A549 (cell line): ENCODE data around the gene RPTOR. TPM values are rescaled to one million over a fixed set of nuclear protein-coding genes. Genes with fewer than 3 reads are reported as not detected.

Source experiments
- ATAC-seq, 2 experiments: fragments of 200-7000 bp in 1 of 2; fragments of >200 bp in 1 of 2; cut with Nextera tagmentation in 1 of 2; cut with Tn5 transposase in 1 of 2; 3 replicates each; pipeline versions ENCODE4 v1.8.0 to v1.9.1; 2018 to 2020; ENCODE audit warnings: mild to moderate bottlenecking in 1 of 2, moderate library complexity in 1 of 2
- CTCF ChIA-PET: fragments of 300-600 bp; sonication (Branson Sonifier 250); formaldehyde crosslinking; extraction: SDS; loops from one replicate; lab custom pipeline; 2021; ENCODE audit warnings: antibody characterized with exemption, inconsistent platforms; lab: Yijun Ruan, JAX
- POLR2A ChIA-PET: fragments of 350-600 bp; formaldehyde crosslinking; extraction: SDS; loops from one replicate; lab custom pipeline; 2021; ENCODE audit warnings: antibody characterized with exemption, inconsistent platforms; lab: Yijun Ruan, JAX
- DNase-seq, 2 experiments: peaks; one replicate each; pipeline versions ENCODE4 v3.0.0 to v3.0.0-alpha.2; 2011 to 2016; ENCODE audit warnings: low read depth in 1 of 2, low spot score in 1 of 2
- FAIRE-seq: peaks from 2 replicates; lab custom pipeline; 2011; peaks lifted over from hg19 to GRCh38; lab: Jason Lieb, UNC
- H3K27ac ChIP-seq, 2 experiments: fragments of >200 bp; sonication (Bioruptor Twin); formaldehyde crosslinking; 3 replicates each; pipeline ENCODE4 v1.5.1; 2016 to 2017
- H3K4me1 ChIP-seq: fragments of >200 bp; sonication (Bioruptor Twin); formaldehyde crosslinking; 3 replicates; pipeline ENCODE4 v1.6.1; 2016
- H3K4me2 ChIP-seq: fragments of >200 bp; sonication (Bioruptor Twin); formaldehyde crosslinking; 3 replicates; pipeline ENCODE4 v1.6.1; 2016
- H3K4me3 ChIP-seq: fragments of >200 bp; sonication (Bioruptor Twin); formaldehyde crosslinking; 3 replicates; pipeline ENCODE4 v1.5.1; 2016
- H3K9me3 ChIP-seq: fragments of >200 bp; sonication (Bioruptor Twin); formaldehyde crosslinking; 3 replicates; pipeline ENCODE4 v1.6.1; 2016
- ATOH8 ChIP-seq: fragments of 250-450 bp; sonication (Bioruptor Pico); IDR thresholded peaks from 2 replicates; pipeline ENCODE4 v1.5.0; 2020; ENCODE audit warnings: low read depth, mild to moderate bottlenecking, moderate library complexity
- CBX2 ChIP-seq: fragments of 200-600 bp; sonication (generic); IDR thresholded peaks from 2 replicates; pipeline ENCODE4 v1.6.1; 2016; ENCODE audit warnings: low read depth, mild to moderate bottlenecking, borderline replicate concordance
- CTCF ChIP-seq: fragments of >200 bp; sonication (Bioruptor Twin); formaldehyde crosslinking; IDR thresholded peaks from 3 replicates; pipeline ENCODE4 v1.5.1; 2016
- EHF ChIP-seq: fragments of 250-450 bp; sonication (Bioruptor Pico); IDR thresholded peaks from 2 replicates; pipeline ENCODE4 v1.5.0; 2020; ENCODE audit warnings: mild to moderate bottlenecking
- ELK1 ChIP-seq: fragments of 150-350 bp; IDR thresholded peaks from 2 replicates; pipeline ENCODE4 v1.6.1; 2014; ENCODE audit warnings: low read depth, mild to moderate bottlenecking, low read length
- ESRRA ChIP-seq: fragments of 150-350 bp; IDR thresholded peaks from 2 replicates; pipeline ENCODE4 v1.6.1; 2014; ENCODE audit warnings: mild to moderate bottlenecking, low read length, borderline replicate concordance
- FOSB ChIP-seq: fragments of 250-450 bp; sonication (Bioruptor Pico); IDR thresholded peaks from 2 replicates; pipeline ENCODE4 v1.5.0; 2020; ENCODE audit warnings: mild to moderate bottlenecking, moderate library complexity
- FOSL2 ChIP-seq, 2 experiments: fragments of 450-650 bp in 1 of 2; fragments of >200 bp in 1 of 2; sonication (Bioruptor Twin) in 1 of 2; formaldehyde crosslinking; IDR thresholded peaks; 2 replicates each; pipeline versions ENCODE4 v1.5.0 to v1.6.1; 2016 to 2020; ENCODE audit warnings: mild to moderate bottlenecking in 1 of 2, moderate library complexity in 1 of 2
- GATA3 ChIP-seq: IDR thresholded peaks from 2 replicates; pipeline ENCODE4 v1.6.1; 2012; ENCODE audit warnings: borderline replicate concordance
- HES2 ChIP-seq: fragments of >200 bp; sonication (Bioruptor Twin); formaldehyde crosslinking; IDR thresholded peaks from 2 replicates; pipeline ENCODE4 v1.6.1; 2016
- HEYL ChIP-seq: fragments of 250-450 bp; sonication (Bioruptor Pico); IDR thresholded peaks from 2 replicates; pipeline ENCODE4 v1.8.0; 2021; ENCODE audit warnings: mild to moderate bottlenecking, moderate library complexity
- HOXB5 ChIP-seq: fragments of 250-450 bp; sonication (Bioruptor Pico); IDR thresholded peaks from 2 replicates; pipeline ENCODE4 v1.5.0; 2020; ENCODE audit warnings: mild to moderate bottlenecking, moderate library complexity
- JUN ChIP-seq, 2 experiments: fragments of >200 bp; sonication (Bioruptor Twin); formaldehyde crosslinking; IDR thresholded peaks; 2 replicates in 1 of 2; 3 replicates in 1 of 2; pipeline ENCODE4 v1.6.1; 2016 to 2017
- KDM1A ChIP-seq: fragments of 200-600 bp; sonication (generic); IDR thresholded peaks from 2 replicates; pipeline ENCODE4 v1.6.1; 2016; ENCODE audit warnings: low read depth, mild to moderate bottlenecking
- KDM5A ChIP-seq: fragments of 200-600 bp; sonication (generic); IDR thresholded peaks from 2 replicates; pipeline ENCODE4 v1.6.1; 2016; ENCODE audit warnings: antibody characterized with exemption, mild to moderate bottlenecking
- MAFK ChIP-seq: fragments of 450-650 bp; IDR thresholded peaks from 2 replicates; pipeline ENCODE4 v1.6.1; 2014; ENCODE audit not compliant: partially characterized antibody
- MAX ChIP-seq: IDR thresholded peaks from 2 replicates; pipeline ENCODE4 v1.6.1; 2012
- MAZ ChIP-seq: fragments of 150-350 bp; IDR thresholded peaks from 2 replicates; pipeline ENCODE4 v1.6.1; 2014; ENCODE audit warnings: antibody characterized with exemption, low read depth, low read length, borderline replicate concordance
- NFE2L2 ChIP-seq: fragments of 150-350 bp; conservative IDR thresholded peaks from 2 replicates; pipeline ENCODE4 v1.6.1; 2014; ENCODE audit warnings: low read length
- NPAS2 ChIP-seq: fragments of 250-450 bp; sonication (Bioruptor Pico); IDR thresholded peaks from 2 replicates; pipeline ENCODE4 v1.8.0; 2022; ENCODE audit warnings: mild to moderate bottlenecking, moderate library complexity, borderline replicate concordance
- REST ChIP-seq: fragments of 200-600 bp; sonication (generic); IDR thresholded peaks from 2 replicates; pipeline ENCODE4 v1.6.1; 2016; ENCODE audit warnings: antibody characterized with exemption, mild to moderate bottlenecking, moderate library complexity
- SREBF2 ChIP-seq: fragments of 450-650 bp; IDR thresholded peaks from 2 replicates; pipeline ENCODE4 v1.6.1; 2014; ENCODE audit warnings: mild to moderate bottlenecking, moderate library complexity
- ZFP36 ChIP-seq: fragments of 450-650 bp; IDR thresholded peaks from 2 replicates; pipeline ENCODE4 v1.6.1; 2014; ENCODE audit warnings: borderline replicate concordance; ENCODE audit not compliant: partially characterized antibody
- ZNF302 ChIP-seq: fragments of 250-450 bp; sonication (Bioruptor Pico); IDR thresholded peaks from 2 replicates; pipeline ENCODE4 v1.9.0; 2021; ENCODE audit warnings: inconsistent platforms, mild to moderate bottlenecking, moderate library complexity
- WGBS: methylation state at CpG from one replicate; pipeline ENCODE4 v1.1.6; 2017; ENCODE audit errors: missing lambda C conversion rate; 5-methylcytosine and 5-hydroxymethylcytosine counted together
- polyA plus RNA-seq, 4 experiments: library from polyadenylated mRNA; depleted of rRNA in 3 of 4; stranded (reverse); fragments of >200 nt; fragmentation: RNase III in 1 of 4; extraction: RNeasy Plus Mini Kit Qiagen cat#74134 plus additional on column Dnase treatment in 1 of 4; gene quantifications; 2 replicates in 3 of 4; 3 replicates in 1 of 4; pipeline ENCODE4 v1.2.3, GENCODE V29; 2011 to 2017

The RPTOR gene
- polyA plus RNA-seq, 2 of the 4 experiments (the other 2 are of a cell fraction) = 10.8 to 27.1 TPM

GRCh38 chr17:80770881-80771611, 226.4 kb downstream of the RPTOR start:
- FAIRE-seq = no peak
- ChIA-PET POLR2A (no interaction called here), CTCF (interaction anchor here (0.9 to 1.2 kb wide), 3 partner anchors 9 to 21 kb away, joined by 3 read pairs; no protein-coding TSS in a partner anchor)
- Histone ChIP-seq H3K4me2 (no peak overlapping the region), H3K4me1 (no peaks in the 10 kb centered on the region), H3K9me3 (no peaks in the 10 kb centered on the region), H3K4me3 (no peak overlapping the region)
- no peak for ATAC-seq
- DNase-seq = no peak
- TF ChIP-seq MAZ (no peak), NFE2L2 (no peak), GATA3 (no peak), ELK1 (no peak), KDM5A (no peak)
- TF ChIP-seq, all 56 proteins: peak for 0
- H3K27ac ChIP-seq = no peak overlapping the region
- 93% methylated on average over 21 of the region's 21 CpGs for WGBS

GRCh38 chr17:80771612-80772005, 227.0 kb downstream of the RPTOR start:
- ATAC-seq = no peak
- Histone ChIP-seq H3K4me3 (no peak overlapping the region), H3K9me3 (no peaks in the 10 kb centered on the region), H3K4me1 (no peaks in the 10 kb centered on the region), H3K27ac (no peak overlapping the region), H3K4me2 (no peak overlapping the region)
- no peak for FAIRE-seq
- TF ChIP-seq EHF (CRISPR knock-in tag) = no peak
- no peak for TF ChIP-seq NFE2L2
- TF ChIP-seq MAX = no peak
- no peak for TF ChIP-seq HOXB5 (CRISPR knock-in tag)
- TF ChIP-seq FOSL2 (IDR thresholded peaks at IDR 0.05) = no peak
- TF ChIP-seq FOSL2 (CRISPR knock-in tag; IDR thresholded peaks at IDR 0.05) = no peak
- CTCF ChIA-PET = interaction anchor here (1.2 kb wide), 1 partner anchor 21 kb away, joined by 3 read pairs; no protein-coding TSS in a partner anchor
- 84% methylated on average over 11 of the region's 11 CpGs for WGBS
- POLR2A ChIA-PET = no interaction called here
- DNase-seq = no peak

GRCh38 chr17:80772906-80773242, 228.2 kb downstream of the RPTOR start:
- no peaks in the 10 kb centered on the region for H3K4me1 ChIP-seq
- WGBS = 94% methylated on average over 8 of the region's 8 CpGs
- ATAC-seq = no peak
- no peaks in the 10 kb centered on the region for H3K9me3 ChIP-seq
- POLR2A ChIA-PET = no interaction called here
- H3K4me3 ChIP-seq = no peak overlapping the region
- TF ChIP-seq NFE2L2 (no peak), KDM5A (no peak), EHF (CRISPR knock-in tag) (no peak), HEYL (CRISPR knock-in tag) (no peak), REST (no peak), CBX2 (no peak), MAX (no peak), KDM1A (no peak), ESRRA (no peak), FOSB (CRISPR knock-in tag) (no peak), NPAS2 (CRISPR knock-in tag) (no peak), ATOH8 (CRISPR knock-in tag) (no peak), JUN (IDR thresholded peaks at IDR 0.05) (no peak), HES2 (no peak), ZNF302 (no peak), MAFK (no peak), CTCF (no peak), ZFP36 (no peak), SREBF2 (no peak)
- TF ChIP-seq, all 56 proteins: peak for 0
- FAIRE-seq (no peak), DNase-seq (no peak)
- Histone ChIP-seq H3K27ac (no peak overlapping the region), H3K4me2 (no peak overlapping the region)
- CTCF ChIA-PET = no interaction called here
